HPDE6-E6E7 (cell line): ENCODE data around the gene PHF2.

ENCODE experiments used
- DNase-seq: peaks from one replicate; pipeline ENCODE4 v3.0.0; 2011; ENCODE audit warnings: missing footprints; ENCODE audit errors: extremely low spot score

Gene PHF2

DNA sequence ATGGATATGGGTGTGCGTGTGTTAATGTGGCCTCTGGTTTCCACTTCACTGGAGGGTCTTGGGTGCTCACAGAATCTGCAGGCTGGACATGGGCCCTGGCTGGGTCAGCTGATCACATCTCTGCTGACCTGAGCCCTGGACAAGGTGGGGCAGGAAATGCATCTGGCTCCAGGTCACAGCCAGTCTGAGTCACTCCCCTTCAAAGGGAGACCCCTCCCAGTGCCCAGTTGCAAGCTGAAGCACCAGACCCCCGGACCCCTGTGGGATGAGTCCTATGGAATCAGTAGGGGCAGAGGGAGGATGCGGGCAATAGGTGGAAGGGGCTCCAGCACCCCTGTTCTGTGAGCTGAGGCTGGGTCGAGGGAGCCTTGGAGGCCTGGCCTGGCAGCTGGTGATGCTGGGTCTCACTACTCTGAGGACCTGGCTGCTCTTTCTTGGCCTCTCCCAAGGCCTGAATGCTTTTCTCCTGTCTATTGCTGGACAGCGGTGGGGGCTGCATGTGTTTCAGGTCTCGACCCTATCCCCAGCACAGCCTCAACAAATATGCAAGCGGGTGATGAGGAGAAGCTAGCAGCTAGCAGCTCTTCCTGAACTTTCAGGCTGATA lies 54.5 kb downstream of the PHF2 start:
- DNase-seq = no peak

DNA sequence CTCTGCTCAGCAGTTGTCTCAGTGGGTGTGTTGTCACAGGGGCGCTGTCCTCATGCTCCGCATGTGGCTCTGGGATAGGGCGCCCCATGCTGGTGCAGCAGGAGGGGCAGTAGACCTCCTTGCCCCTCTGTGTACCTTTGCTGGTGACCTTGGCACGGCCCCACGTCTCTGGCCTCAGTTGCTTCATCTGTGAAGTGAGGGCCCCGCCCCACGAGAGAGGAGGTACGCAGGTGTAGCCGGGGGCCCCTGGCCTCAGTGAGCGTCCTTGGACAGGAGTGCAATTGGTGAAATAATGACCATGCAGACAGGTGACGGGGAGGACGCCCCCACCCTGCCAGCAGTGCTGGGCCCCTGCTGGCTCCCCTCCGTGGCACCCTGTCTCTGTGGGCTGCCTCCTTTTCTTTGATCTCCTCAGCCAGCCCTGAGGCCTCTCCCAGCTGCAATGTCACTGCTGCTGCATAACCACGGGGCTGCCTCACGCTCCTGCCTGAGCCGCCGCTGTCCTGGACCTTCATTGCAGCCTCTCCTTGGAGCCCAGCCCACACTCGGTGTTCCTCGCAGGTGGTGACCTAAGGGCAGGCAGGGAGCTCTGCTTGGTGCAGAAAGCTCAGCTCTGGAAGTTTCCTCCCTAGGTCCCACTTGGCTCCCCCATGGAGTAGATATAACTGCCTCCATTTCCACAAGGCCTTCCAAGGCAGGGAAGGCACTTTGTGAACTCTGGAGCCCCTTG lies 57.3 kb downstream of the PHF2 start:
- no peak for DNase-seq

DNA sequence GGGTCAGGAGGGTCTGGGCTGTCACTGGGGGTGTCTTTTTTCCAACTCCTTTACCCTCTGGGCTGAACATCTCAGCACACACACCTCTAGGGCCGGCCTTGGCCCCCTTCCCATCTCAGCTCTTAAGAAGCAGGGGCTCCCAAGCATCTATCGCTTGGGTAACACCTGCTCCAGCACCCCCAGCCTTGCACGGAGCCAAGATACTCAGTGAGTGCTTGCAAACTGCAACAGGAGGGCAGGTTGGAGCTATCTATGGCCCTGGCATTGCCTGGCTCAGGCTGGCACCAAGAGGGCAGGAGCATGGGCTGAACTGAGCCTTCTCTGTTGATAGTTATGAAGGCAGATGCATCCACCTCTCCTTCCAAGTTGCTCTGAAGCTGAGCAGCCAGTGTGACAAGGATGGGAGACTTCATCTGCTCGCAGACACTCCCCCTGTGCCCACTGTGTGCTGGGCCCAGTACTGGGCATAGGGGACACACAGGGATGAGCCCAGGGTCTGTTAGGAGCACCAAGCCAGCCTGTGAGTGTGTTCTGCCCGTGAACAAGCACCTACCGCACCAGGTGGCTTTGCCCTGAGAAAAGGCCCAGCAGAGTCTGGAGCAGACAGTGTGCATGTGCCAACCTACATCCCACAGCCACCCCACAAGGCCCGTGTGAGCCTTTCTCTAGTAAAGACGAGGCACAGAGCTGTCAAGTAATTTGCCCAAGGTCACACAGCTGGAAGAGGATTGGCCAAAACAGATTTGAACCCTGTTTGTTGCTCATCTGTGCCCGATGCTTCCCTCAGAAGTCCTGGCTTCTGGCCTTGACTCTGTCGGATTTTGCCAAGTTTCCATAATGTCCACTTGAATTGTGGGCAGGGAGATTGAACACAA lies 58.2 kb downstream of the PHF2 start:
- DNase-seq = no peak

DNA sequence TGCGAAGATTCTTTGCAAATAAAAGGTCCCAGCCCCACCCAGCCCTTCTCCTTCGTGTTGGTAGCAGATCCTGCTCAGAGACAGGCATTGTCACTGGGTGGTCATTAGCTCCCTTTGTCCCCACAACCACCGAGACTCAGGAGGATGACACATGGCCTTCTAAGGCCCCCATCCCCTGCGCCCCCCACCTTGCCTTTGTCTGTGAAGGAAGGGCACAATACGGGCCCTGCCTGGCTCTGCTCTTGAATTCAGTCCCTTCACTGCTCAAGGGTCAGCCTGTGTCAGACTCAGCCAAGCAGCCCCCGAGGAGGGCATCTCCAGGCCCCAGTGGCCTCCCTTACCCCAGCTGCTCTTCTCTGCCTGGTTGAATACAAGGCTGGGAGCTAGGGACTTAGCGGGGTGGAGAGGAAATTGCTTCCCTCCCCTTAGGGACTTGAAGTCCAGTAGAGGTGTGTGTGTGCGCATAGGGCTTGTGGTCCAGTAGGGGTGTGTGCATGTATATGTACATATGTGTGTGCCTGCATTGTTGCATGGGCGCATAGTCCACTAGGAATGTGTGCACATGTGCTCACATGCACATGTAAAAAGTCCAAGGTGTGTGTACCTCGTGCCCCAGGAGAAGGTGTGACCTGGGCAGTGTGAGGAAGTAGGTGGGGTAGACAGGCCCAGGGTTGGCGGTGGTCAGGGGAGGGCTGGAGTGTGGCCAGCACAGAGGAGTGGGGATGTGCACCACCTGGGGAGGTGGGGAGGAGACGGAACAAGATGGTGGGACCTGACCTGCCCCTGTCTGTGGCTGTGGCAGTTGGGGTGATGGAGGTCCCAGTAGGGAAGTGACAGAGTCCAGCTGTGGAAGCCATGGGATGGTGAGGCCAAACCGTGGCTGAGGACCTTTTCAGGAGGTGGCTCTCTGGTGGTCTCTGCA lies 59.1 kb downstream of the PHF2 start:
- no peak for DNase-seq

DNA sequence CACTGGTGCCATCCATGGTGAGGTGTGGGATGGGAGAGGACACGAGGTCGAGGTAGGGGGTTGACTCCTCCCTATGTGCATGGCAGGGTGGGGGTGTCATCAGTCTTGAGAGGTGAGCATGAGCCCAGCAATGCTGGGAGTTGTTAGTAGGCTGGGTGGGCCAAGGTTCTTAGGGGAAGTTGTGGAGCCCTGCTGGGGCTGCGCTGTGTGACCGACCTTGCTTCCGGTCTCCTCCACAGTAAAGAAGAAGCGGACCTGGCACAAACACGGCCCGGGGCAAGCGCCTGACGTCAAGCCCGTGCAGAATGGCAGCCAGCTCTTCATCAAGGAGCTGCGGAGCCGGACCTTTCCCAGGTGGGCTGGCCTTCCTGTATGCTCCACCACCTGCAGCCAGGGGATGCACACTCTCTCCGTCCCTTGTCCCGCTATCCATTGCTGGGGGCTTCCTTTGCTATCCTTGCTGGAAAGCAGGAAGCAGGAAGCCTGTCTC lies 59.8 kb downstream of the PHF2 start:
- DNase-seq = no peak

DNA sequence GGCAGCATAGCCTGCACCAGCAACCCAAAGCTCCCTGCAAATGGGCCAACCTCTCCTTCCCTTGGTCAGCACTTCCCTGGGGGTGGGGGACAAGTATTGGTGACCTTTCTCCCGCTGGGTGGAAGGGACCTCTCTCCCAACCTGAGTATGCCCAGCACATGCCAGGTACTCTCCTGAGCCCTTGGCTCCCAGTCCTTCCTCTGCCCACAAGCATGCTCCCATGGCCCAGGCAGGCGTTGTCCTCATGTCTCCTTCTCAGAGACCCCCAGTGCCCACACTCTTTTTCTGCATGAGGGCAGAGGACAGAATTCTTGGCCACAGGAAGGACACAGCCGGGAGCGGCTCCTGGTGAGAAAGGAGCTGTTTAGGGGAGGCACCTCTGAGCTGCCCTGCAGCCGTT lies 60.3 kb downstream of the PHF2 start:
- no peak for DNase-seq

DNA sequence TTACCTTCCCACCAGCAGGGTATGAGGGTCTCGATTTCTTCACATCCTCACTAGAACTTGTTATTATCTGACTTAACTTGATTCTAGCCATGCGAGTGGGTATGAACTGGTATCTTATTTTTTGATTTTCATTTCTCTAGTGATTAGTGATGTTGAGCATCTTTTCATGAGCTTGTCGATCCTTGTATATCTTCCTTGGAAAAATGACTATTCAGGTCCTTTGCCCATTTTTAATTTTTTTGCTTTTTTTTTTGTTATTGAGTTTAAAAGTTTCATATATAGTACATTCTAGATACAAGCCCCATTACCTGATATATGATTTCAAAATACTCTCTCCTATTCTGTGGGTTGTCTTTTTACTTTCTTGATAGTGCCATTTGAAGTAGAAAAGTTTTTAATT lies 61.5 kb downstream of the PHF2 start:
- no peak for DNase-seq

DNA sequence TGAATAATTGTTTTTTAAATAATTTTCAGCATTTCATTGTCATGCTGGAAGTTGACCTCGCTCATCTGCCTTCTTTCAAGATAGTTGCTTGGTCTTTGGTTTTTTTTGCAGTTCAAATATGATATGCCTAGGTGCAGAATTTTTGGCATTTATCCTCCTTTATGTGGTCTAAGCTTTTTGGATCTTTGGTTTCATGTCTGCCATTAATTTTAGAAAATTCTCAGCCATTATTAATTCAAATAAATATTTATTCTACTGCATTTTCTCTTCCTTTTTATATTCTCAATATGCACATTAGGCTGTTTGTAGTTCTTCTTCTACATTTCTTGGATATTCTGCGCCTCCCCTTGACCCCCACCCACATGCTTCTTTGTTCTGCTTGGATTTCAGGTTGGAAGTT lies 63.6 kb downstream of the PHF2 start:
- DNase-seq = no peak

DNA sequence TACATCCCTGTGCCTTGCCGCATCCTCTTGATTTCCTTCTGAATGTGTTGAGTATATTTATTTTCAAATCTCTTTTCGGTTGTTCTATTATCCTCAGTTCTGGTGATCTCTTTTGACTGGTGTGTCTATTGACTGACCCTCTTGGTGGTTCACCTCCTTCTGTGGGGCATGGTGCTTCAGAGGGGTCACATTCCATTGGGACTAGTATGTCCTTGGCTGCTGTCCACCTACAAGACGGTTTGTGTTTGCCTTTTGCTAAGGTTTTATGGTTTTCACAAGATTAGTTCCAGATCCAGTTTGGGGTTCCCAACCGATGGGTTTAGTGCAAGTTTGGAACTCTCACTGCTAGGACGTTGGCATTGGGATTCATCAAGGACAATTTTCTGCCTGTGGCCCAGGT lies 66.6 kb downstream of the PHF2 start:
- DNase-seq = no peak

DNA sequence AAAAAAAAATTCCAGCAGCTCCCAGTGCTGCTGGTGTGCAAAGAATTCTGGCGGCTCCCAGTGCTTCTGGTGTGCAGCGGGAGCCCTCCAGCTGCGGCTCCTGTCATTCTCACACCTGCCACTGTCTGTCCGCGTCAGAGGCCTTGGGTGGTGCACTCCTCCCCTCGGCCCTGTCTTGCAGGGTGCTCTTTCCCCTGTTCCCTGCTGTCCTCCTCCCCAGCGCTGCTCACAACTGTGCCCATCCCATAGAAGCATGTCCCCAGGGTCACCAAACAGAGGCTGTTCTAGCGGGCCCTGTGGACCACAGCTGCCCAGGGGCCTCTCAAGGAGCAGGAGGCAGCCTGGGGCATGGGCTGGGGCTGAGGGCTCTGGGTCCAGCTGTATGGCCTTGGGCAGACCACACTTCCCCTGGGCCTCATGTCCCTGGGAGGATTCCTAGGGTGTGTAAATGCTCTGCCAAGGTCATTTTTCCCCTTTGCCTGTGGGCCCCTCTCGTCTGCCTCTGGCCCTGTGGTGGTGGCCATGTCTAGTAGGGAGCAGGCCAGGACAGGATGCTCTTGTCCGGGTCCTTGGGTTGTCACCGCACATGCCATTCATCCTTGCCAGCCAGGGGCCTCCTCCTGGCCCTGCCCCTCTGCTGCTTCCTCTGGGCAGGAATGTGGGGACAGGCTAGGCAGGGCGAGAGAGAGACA lies 68.2 kb downstream of the PHF2 start:
- no peak for DNase-seq

DNA sequence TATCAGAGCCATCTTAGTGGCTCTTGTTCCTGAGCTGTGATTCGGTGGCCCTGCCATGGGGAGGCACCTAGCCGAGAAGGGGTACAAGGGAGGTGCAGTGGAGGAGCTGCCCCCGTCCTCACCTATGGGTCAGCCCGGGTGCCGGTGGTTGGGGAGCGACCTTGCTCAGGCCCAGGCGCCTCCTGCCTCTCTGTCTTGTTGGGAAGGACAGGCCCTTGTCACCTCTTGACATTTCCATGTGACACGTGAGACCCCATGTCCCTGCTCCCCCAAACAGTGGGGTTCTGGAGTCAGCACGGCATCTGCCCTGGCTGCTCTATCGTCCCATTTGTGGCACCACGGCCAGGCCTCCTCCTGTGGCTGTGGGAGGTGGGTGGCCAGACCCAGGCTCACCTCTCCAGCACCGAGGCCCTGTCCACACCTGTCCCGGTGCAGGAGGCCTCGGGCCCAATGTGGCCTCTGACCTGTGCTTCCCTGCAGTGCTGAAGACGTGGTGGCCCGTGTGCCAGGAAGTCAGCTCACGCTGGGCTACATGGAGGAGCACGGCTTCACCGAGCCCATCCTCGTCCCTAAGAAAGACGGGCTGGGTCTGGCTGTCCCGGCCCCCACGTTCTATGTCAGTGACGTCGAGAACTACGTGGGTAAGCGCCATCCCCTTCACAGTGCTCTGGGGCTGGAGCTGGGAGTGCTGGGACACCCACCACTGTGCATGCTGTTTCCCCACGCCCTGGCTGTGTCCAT lies 68.9 kb downstream of the PHF2 start:
- DNase-seq = no peak

DNA sequence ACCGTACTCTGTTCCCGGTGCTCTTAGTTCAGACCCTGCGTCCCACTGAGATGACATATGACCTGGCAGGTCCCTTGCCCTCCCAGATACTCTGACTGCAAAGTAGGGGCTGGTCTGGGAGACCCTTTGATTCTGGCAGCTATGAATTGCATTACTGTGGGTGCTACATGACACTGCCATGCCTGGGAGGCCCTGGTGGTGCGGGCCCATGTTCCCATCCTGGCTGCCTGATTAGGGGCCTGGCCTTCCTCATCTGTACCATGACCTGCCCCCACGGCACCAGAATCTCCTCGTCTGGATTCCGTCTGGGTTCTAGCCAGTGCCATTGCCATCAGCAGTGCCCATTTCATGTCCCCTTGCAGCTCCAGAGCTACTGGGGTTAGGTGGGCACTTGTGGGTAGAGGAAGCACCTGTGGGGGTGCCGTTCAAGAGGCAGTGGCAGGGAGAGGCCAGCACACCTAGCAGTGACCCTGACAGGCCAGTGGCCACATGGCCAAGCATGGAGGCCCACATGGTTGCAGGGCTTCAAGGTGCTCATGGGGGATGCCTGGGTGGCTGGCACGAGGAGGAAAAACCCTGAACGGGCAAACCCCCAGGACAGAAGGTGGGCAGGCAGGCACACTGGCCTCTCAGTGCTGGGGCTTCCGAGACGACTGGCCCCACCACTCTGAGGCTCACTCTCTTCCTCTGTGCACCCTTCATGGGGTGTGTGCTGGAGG lies 69.7 kb downstream of the PHF2 start:
- DNase-seq = no peak

DNA sequence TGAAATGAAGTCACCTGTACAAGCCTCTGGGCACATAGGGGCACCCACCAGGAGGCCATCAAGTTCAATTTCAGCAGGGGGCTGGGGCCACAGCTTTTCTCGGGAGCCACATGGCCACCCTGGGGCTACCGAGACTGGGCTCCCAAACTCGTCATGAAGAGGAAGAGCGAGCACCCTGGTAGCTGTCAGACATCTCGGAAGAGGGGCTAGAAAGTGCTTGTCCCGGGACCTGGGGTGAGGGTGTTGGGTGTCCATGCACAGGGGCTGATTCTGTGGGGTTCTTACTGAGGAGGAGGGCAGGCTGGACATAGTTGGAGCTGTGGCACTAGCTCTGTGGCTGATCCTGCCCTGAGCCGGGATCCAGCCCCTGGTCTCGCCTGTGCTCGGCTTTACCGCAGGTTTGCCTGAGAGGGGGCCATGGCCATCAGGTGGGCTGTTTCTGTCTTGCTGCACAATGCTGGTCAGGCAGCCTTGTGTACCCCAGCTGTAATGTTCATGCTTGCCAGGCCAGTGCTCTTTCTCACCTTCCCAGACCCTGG lies 70.3 kb downstream of the PHF2 start:
- no peak for DNase-seq

DNA sequence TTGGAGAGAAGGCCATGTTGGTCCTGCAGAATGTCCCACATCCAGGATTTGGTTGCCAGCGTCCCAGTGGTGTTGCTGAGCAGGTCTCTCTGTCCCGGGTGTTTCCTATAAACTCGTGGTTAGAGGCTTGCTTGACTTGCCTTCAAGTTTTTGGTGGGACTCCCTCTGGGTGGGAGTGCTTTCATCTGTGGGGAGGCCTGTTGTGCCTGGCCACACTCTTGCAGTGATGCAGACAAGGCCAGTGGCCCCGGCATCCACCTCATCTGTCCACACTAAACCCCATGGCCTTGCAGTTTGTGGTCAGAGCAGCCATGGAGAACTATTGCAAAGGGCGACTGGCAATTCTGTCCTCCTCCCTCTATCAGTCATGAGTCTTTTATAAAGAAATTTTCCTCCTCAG lies 71.8 kb downstream of the PHF2 start:
- no peak for DNase-seq

DNA sequence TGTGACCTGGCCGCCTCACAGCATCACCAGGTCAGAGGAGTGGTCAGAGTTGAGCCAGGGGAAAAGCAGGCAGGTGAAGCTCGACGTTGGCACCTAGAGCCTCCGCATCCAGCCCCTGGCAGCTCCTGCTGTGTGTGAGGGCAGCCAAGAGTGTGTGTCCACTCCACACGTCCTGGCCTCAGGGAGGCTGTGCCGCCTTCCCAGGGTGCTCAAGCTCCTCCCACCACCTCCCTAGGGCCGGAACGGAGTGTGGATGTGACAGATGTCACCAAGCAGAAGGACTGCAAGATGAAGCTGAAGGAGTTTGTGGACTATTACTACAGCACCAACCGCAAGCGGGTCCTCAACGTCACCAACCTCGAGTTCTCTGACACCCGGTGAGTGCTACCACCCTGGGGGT lies 72.5 kb downstream of the PHF2 start:
- DNase-seq = no peak

DNA sequence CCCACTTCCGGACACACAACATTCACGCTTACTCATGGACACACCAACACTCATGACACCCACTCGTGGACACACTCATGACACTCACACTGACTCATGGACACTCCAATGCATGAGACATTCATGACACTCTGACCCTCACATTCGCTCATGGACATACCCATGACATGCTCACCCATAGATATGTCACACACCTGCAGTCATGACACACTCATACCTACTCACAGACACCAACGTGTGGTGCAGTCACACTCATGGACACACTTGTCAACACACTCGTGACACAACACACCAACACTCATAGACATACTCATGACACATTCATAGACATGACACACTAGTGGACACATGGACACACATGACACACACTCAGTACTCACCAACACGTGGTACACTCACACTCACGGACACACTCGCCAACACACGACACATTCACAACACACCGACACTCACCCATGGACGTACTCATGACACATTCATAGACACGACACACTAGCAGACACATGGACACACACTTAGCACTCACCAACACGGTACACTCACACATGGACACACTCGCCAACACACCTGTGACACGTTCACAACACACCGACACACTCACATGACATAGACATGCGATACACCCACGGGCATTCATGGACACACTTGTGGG lies 73.4 kb downstream of the PHF2 start:
- no peak for DNase-seq

DNA sequence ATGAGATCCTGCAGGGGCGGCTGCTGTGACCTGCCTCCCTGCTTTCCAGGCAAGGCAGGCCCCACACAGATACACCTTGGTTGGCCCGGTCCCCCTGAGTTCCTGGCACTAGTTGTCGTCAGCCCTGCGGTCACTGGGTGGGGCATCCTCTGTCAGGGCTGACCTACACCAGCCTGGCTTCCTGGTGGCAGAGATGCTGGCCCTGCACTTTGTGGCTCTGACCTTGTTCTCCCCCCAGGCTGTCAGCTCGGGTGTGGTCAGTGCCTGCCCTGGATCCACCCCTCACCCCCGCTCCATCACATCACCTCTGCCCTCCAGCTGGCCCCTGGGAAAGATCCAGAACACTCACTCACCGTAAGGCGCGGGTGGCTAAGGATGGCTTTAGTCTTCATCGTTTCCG lies 74.1 kb downstream of the PHF2 start:
- no peak for DNase-seq

DNA sequence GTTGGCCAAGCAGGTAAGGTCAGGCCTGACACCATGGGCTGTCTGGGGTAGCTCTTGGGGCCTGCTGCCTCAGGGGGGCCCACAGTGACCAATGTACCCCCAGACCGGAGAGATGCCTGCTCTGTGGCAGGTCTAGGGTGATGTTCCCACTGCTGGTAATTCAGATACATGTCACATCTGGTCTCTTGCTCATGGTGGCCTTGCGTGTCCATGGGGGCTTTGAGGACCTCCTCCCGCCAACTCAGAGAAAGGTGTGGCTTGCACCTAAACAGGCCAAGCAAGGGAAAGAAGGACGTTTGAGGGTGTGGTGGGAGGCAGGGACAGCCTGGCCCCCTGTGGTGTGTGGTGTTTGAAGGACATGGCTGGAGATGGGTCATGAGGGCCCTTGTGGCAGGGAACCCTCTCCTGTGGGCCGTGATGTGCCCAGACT lies 75.2 kb downstream of the PHF2 start:
- DNase-seq = no peak
